Osteoblast (primary cell): Measurements from ENCODE around the gene PCCA. TPM values are rescaled to one million over a fixed set of nuclear protein-coding genes. Genes with fewer than 3 reads are reported as not detected.

Experiments
- DNase-seq: peaks from one replicate; pipeline ENCODE4 v3.0.0; 2011; ENCODE audit warnings: low spot score, mixed read lengths; ENCODE audit not compliant: insufficient read length; ENCODE audit errors: missing footprints
- H2AFZ ChIP-seq: 2 replicates; pipeline ENCODE4 v1.6.0; 2011; ENCODE audit warnings: mild to moderate bottlenecking, low read length
- H3K27ac ChIP-seq: 2 replicates; pipeline ENCODE4 v1.5.1; 2011; ENCODE audit warnings: mild to moderate bottlenecking, low read depth, low read length, moderate library complexity
- H3K27me3 ChIP-seq: 2 replicates; pipeline ENCODE4 v1.6.0; 2012; ENCODE audit warnings: mild to moderate bottlenecking, control low read depth, inconsistent platforms, low read length, moderate library complexity; ENCODE audit not compliant: insufficient read depth
- H3K36me3 ChIP-seq: 2 replicates; pipeline ENCODE4 v1.5.1; 2011; ENCODE audit warnings: mild to moderate bottlenecking, low read length, control low read depth, moderate library complexity; ENCODE audit not compliant: insufficient read depth
- H3K4me1 ChIP-seq: 2 replicates; pipeline ENCODE4 v1.5.1; 2011; ENCODE audit warnings: mild to moderate bottlenecking, low read length, control low read depth, moderate library complexity; ENCODE audit not compliant: insufficient read depth
- H3K4me2 ChIP-seq: 2 replicates; pipeline ENCODE4 v1.6.0; 2011; ENCODE audit warnings: mild to moderate bottlenecking, low read length; ENCODE audit not compliant: insufficient read depth
- H3K4me3 ChIP-seq: fragments of 200-600 bp; sonication (generic); 3 replicates; pipeline ENCODE4 v1.5.1; 2012; ENCODE audit warnings: mild to moderate bottlenecking, low read length, inconsistent platforms; ENCODE audit not compliant: insufficient read depth
- H3K79me2 ChIP-seq: 2 replicates; pipeline ENCODE4 v1.6.0; 2012; ENCODE audit warnings: mild to moderate bottlenecking, low read length, control low read depth, inconsistent platforms; ENCODE audit not compliant: insufficient read depth
- H3K9me3 ChIP-seq: 2 replicates; pipeline ENCODE4 v1.5.1; 2011; ENCODE audit warnings: low read depth, low read length, control low read depth
- H4K20me1 ChIP-seq: 2 replicates; pipeline ENCODE4 v1.6.0; 2012; ENCODE audit warnings: mild to moderate bottlenecking, low read length, control low read depth; ENCODE audit not compliant: insufficient read depth
- CTCF ChIP-seq: IDR thresholded peaks from 2 replicates; pipeline ENCODE4 v1.5.1; 2011; ENCODE audit warnings: mild to moderate bottlenecking, low read depth, low read length, moderate library complexity; ENCODE audit errors: extremely low read depth
- total RNA-seq: library from RNA; depleted of rRNA; stranded (reverse); fragments of >200 nt; gene quantifications from 2 replicates; pipeline ENCODE4 v1.2.3, GENCODE V29; 2012

PCCA gene
- total RNA-seq, 1 donor = 40.5 TPM

- no peaks in the 10 kb centered on the region for H3K79me2 ChIP-seq
- TF ChIP-seq CTCF = no peak
- no peaks in the 10 kb centered on the region for H3K9me3 ChIP-seq
- H3K27ac ChIP-seq = no peak overlapping the region
- no peak for DNase-seq
- H2AFZ ChIP-seq = no peak overlapping the region
- H4K20me1 ChIP-seq = no peaks in the 10 kb centered on the region
- H3K4me2 ChIP-seq = no peak overlapping the region
- H3K4me1 ChIP-seq = peaks cover 9% of the 10 kb centered on the region
- H3K4me3 ChIP-seq = no peak overlapping the region
- H3K27me3 ChIP-seq = no peaks in the 10 kb centered on the region
- no peaks in the 10 kb centered on the region for H3K36me3 ChIP-seq
These were observed 66.0 kb downstream of the PCCA start for GRCh38 chr13:100154842-100155416.

GRCh38 chr13:100156788-100157187 lies 67.9 kb downstream of the PCCA start:
- Histone ChIP-seq H3K4me1 (peaks cover 9% of the 10 kb centered on the region), H3K27ac (no peak overlapping the region), H3K36me3 (no peaks in the 10 kb centered on the region), H3K4me3 (no peak overlapping the region), H3K79me2 (no peaks in the 10 kb centered on the region), H3K4me2 (no peak overlapping the region), H3K9me3 (no peaks in the 10 kb centered on the region), H3K27me3 (no peaks in the 10 kb centered on the region), H2AFZ (no peak overlapping the region), H4K20me1 (no peaks in the 10 kb centered on the region)
- no peak for DNase-seq
- TF ChIP-seq CTCF = no peak

GRCh38 chr13:100158569-100158968 lies 69.7 kb downstream of the PCCA start:
- Histone ChIP-seq H2AFZ (no peak overlapping the region), H3K79me2 (no peaks in the 10 kb centered on the region), H3K27me3 (no peaks in the 10 kb centered on the region), H3K9me3 (no peaks in the 10 kb centered on the region), H3K4me1 (peaks cover 9% of the 10 kb centered on the region), H3K36me3 (no peaks in the 10 kb centered on the region), H3K4me2 (no peak overlapping the region), H4K20me1 (no peaks in the 10 kb centered on the region), H3K27ac (no peak overlapping the region), H3K4me3 (no peak overlapping the region)
- DNase-seq = no peak
- TF ChIP-seq CTCF = no peak

- Histone ChIP-seq H2AFZ (no peak overlapping the region), H3K4me2 (no peak overlapping the region), H3K27ac (no peak overlapping the region), H3K4me1 (peaks cover 9% of the 10 kb centered on the region), H3K9me3 (no peaks in the 10 kb centered on the region), H4K20me1 (no peaks in the 10 kb centered on the region), H3K4me3 (no peak overlapping the region), H3K27me3 (no peaks in the 10 kb centered on the region), H3K36me3 (no peaks in the 10 kb centered on the region), H3K79me2 (no peaks in the 10 kb centered on the region)
- DNase-seq = no peak
- TF ChIP-seq CTCF = no peak
These were observed 70.7 kb downstream of the PCCA start for GRCh38 chr13:100159584-100159983.
